GM10248 (cell line): ENCODE data around the gene FREY1.

Experiments
- CTCF ChIA-PET: fragments of 300-600 bp; sonication (Branson Sonifier 250); formaldehyde crosslinking; extraction: SDS; loops from one replicate; lab custom pipeline; 2021; ENCODE audit warnings: antibody characterized with exemption; lab: Yijun Ruan, JAX
- POLR2A ChIA-PET: fragments of 350-650 bp; sonication (Branson Sonifier 250); formaldehyde crosslinking; extraction: SDS; loops from one replicate; lab custom pipeline; 2020; ENCODE audit warnings: antibody characterized with exemption; lab: Yijun Ruan, JAX
- DNase-seq: peaks from one replicate; pipeline ENCODE4 v3.0.0; 2012; ENCODE audit errors: extremely low spot score
- CTCF ChIP-seq: IDR thresholded peaks from 2 replicates; pipeline ENCODE4 v1.5.1; 2012; ENCODE audit warnings: mild to moderate bottlenecking, low read depth; ENCODE audit errors: extremely low read depth, missing control alignments, control extremely low read depth

Gene FREY1

GRCh38 chr11:45929486-45930030, 22.5 kb upstream of the FREY1 start:
- TF ChIP-seq CTCF = no peak
- ChIA-PET POLR2A (no interaction called here), CTCF (interaction anchor here (1.0 to 4.3 kb wide), 5 partner anchors 8 to 175 kb away, joined by 3 to 21 read pairs (median 6); no protein-coding TSS in a partner anchor)
- DNase-seq = no peak

GRCh38 chr11:45928535-45929215, 21.6 kb upstream of the FREY1 start:
- ChIA-PET CTCF (interaction anchor here (4.3 kb wide), 1 partner anchor 36 kb away, joined by 21 read pairs; no protein-coding TSS in a partner anchor), POLR2A (no interaction called here)
- no peak for DNase-seq
- no peak for TF ChIP-seq CTCF

- TF ChIP-seq CTCF = no peak
- no peak for DNase-seq
- POLR2A ChIA-PET = no interaction called here
- CTCF ChIA-PET = interaction anchor here (1.4 to 4.3 kb wide), 3 partner anchors 36 to 312 kb away, joined by 3 to 21 read pairs (median 7); no protein-coding TSS in a partner anchor
Observed at GRCh38 chr11:45927684-45928413, 20.8 kb upstream of the FREY1 start.

GRCh38 chr11:45927332-45927683, 20.2 kb upstream of the FREY1 start:
- no peak for TF ChIP-seq CTCF
- ChIA-PET POLR2A (no interaction called here), CTCF (interaction anchor here (0.7 to 2.2 kb wide), 3 partner anchors 38 to 312 kb away, joined by 3 to 7 read pairs (median 3); no protein-coding TSS in a partner anchor)
- DNase-seq = no peak

- DNase-seq = no peak
- POLR2A ChIA-PET = no interaction called here
- no peak for TF ChIP-seq CTCF
- CTCF ChIA-PET = interaction anchor here (0.7 to 2.2 kb wide), 4 partner anchors 10 to 313 kb away, joined by 3 to 7 read pairs (median 3); no protein-coding TSS in a partner anchor
Observed at GRCh38 chr11:45926536-45927331, 19.7 kb upstream of the FREY1 start.

GRCh38 chr11:45926001-45926401, 18.9 kb upstream of the FREY1 start:
- ChIA-PET CTCF (interaction anchor here (0.7 to 2.2 kb wide), 2 partner anchors 11 to 39 kb away, joined by 3 to 7 read pairs; no protein-coding TSS in a partner anchor), POLR2A (no interaction called here)
- TF ChIP-seq CTCF = no peak
- no peak for DNase-seq
